Endometrium (tissue), 2 donors: Measurements from ENCODE around the gene CDC42EP3.

Experiments
- FAIRE-seq: peaks from 2 replicates; lab custom pipeline; 2012; peaks lifted over from hg19 to GRCh38; lab: Jason Lieb, UNC
- donor health status: control.
- donor health status: control.

CDC42EP3 gene

DNA sequence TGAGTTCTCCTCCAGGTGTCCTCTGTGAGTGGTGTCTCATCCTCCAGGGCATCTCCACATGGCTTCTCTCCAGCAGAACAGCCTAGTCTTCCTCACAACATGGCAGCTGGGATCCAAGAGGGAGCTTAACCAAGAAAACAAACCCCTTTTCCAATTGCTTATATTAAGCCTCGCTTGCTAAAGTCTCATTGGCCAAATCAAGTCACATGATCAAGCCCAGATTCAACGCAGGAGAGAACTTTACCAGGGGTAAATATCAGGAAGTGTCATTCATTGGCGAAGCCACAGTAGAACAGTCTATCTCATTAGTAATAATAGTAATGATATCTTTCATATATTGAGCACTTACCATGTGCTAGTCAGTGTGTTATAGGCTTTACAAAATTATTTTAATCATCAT lies 53.1 kb downstream of the CDC42EP3 start:
- no peak for FAIRE-seq

DNA sequence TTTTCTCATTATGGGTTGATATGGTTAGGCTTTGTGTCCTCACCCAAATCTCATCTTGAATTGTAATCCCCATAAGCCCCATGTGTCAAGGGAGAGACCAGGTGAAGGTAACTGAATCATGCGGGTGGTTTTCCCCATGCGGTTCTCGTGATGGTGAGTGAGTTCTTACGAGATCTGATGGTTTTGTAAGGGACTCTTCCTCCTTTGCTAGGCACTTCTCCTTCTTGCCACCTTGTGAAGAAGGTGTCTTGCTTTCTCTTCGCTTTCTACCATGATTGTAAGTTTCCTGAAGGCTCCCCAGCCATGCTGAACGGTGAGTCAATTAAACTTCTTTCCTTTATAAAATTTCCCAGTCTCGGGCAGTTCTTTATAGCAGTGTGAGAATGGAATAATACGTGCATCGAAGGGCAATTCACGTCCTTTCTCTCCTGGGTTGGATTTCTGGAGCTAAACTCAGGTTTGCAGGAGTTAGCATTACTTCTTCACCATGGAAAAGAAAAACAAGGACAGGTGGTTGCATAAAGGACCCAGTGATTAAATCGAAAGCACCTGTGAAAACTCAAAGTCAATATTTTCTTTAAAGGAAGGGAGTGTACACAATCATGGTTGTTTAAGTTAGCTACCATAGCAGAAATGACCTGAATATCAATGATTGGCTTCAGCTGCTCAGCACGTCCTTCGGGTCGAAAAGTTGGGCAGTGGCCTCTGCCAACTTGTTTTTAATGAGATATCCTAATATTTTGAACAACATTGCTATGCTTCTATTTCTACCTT lies 54.1 kb downstream of the CDC42EP3 start:
- FAIRE-seq: no peak

DNA sequence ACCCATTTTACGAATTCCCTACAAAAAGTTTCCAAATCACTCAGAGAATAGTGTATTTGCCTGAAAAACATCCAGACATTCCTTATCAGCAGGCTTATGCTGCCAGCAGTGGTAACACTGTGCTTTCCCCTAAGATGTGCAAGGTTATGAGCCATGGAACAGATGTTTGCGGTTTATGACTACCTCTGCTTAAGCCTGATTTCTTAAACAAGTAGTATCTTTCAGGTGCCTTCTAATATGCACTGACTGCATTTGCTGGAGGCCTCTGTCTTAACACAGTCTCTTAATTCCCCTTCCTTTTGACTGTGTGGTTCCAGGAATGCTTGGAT lies 54.8 kb downstream of the CDC42EP3 start:
- no peak for FAIRE-seq

DNA sequence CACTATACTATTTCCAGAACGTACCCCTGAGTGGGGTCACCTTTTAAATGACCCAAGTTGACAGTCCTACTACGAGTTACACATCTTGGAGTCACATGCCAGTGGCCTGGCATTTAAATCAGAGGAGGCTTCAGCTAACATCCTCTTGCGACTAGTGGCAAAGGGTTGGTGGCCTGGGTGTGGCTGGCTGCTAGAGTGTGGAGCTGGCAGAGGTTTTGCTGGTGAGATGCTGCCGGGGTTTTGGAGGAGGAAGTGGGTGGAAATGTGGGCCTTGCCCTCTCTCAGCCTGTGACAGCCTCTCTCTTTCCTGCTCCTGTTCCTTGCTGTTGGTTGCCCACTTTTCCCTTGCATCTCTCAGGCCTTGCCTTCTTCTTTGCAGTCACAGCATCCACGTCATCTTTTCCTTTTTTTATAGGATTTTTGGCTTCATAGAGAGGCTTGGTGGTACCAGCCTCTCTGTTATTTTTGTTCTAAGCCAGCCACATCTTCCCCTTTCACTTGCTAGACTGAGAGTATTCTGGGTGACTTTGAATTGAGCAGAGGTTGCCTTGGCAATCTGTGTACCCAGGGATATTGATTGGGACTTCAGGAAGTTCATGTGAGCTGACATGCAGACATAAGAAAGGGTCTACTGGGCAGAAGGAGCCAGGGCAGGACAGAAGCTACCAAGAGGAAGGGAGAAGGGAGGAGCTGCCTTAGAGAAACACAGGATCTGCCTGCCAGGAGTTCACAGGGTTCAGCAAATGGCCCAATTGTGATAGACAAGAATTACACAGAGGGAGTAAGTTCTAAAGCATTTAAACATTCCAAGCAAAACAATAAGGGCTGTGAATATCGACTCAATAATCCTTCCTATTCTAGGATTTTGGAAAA lies 55.4 kb downstream of the CDC42EP3 start:
- FAIRE-seq: no peak

DNA sequence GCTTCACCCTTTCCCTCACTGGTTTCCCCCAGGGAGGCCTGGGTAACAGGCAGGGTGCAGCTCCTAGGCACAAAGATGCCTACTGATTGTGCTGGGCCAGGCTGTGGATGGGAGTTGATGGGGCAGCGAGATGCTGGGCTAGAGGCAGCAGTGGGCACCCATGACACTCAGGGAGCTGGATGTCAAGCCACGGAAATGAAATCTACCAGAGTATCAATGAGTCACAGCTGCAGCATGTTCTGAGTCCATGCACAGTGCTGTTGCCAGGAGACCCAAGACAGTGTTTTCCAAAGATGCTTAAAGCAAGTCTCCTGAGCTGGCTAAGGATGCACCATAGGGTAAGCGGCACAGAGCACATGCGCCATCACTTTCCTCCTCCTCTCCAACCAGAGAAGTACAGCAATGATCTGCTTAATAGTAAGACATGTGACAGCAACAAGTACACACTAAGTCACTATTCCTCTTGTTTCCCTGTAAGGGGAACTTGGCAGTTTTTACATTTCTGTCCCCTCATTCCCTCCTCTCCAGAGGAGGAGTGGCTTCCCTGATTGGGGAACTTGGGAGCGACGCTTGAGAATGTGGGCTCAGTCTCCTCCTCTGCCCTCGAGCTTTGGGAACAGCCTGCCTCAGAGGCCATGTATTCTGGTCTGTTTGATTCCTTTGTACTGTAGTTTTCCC lies 57.2 kb downstream of the CDC42EP3 start:
- FAIRE-seq: no peak

DNA sequence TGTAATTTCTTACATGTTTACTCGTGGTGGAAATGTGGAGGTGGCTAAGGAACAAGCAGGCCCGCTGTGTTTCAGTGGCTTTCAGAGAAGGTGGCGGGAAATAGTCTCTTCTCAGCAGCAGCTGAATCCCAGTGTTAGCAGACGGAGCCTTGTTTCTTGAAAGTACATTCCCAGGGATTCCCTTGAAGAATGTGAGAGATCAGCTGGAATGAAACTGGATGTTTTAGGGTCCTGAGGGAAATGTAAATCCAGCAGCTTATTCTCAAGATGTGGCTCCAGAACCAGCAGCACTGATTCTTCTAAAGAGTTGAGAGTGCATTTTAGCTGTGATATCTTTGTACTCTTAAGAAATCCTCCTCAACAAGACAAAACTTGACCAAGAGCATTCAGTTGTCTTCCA lies 59.1 kb downstream of the CDC42EP3 start:
- no peak for FAIRE-seq

DNA sequence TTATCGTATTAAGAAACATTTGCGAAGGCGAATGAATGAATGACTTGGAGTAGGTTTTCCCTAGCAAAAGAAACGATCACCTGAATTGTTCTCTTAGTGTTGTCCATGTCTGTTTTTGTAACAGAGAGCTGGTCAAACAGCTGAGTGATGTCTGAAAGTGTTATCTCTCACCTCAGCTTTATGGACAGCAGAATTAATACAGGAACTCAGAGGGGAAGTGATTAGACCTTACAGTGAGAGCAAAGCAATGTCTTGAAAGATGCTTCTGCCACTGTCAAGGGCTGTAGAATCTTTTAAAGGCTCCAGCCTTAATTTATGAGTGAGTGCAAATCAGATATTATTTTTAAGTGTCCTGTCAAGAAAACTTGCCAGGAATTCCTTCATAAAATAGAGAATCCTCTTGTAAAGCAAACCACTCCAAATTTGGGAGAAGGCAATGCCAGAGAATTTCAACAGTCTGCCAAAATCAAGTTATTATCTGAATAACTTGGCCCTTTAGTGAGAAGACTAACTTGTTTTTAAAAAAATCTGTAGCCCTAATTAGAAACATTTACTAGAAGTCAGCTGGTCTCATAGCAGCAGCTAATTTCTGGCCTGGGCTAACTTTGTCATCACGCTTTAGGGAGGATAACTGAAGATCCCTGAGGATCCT lies 60.7 kb downstream of the CDC42EP3 start:
- FAIRE-seq: peak; percentile 95

DNA sequence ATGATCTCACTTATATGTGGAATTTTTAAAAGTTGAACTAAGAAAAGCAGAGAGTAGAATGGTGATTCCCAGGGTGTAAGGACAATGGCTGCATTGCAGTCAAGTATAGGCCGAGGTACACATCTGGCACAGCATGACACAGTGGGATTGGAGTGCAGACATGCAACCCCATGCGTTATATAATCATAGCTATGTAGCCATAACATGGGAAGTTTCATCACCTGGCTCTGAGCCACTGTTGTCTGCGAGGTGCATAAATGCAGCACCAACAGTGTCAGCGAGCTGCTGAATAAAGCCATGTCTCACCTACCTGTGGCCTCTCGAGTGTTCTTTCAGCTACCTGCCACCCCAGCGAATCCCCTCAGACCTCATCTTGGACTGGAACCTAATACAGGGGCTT lies 61.7 kb downstream of the CDC42EP3 start:
- FAIRE-seq: no peak

DNA sequence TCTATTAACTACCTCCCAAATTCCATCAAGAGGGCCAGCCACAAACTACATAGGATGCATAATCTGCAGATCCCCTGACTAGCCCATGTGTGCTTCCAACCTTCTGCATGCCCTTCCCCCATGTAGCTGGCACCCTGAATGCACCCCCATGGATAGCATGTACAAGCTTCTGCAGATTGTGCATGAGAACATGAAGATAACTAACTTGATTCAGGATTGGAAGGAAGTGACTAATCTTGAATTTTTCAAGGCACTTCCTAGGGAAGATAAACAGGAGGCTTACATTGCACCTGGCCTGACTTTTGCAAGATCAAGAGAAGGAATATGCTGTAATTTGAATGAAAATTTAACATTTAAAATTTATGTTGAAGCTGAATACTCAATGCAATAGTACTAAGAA lies 66.7 kb downstream of the CDC42EP3 start:
- FAIRE-seq: no peak

DNA sequence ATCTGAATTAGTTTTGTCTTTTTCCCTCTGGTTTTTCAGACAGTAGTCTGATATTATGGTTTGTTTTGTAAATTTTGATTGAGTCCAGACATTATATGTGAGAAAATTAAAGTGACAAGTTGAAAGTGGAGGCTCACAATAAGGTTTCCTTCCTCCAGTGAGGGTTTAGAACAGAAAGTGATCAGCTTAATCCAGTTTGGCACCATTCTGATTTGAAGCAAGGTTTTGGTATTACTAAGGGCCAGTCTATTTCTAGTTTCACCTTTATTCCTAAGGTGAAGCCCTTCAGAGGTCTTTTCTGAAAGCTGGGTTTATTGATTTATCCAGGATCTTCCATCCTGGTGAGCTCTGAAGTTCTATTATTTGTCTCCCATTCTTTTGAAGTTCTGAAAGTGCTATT lies 68.7 kb downstream of the CDC42EP3 start:
- FAIRE-seq: no peak

DNA sequence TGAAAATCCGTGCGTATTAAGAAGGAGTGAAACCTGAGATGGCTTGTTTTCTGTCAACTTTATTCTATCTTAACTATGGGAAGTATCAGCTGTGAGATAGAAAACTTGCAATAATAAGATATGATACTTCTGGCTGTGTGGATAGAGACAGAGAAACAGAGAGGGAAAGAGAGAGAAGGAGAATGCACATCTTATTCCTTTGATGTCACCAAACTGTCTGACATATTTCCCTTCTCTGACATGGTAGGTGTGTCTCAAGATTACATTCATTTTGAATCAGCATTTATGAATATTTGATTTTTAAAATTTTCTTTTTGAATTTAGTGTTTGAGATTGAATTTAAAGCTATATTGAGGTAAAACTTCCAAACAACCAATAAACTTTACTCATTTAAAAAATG lies 69.4 kb downstream of the CDC42EP3 start:
- FAIRE-seq: no peak

DNA sequence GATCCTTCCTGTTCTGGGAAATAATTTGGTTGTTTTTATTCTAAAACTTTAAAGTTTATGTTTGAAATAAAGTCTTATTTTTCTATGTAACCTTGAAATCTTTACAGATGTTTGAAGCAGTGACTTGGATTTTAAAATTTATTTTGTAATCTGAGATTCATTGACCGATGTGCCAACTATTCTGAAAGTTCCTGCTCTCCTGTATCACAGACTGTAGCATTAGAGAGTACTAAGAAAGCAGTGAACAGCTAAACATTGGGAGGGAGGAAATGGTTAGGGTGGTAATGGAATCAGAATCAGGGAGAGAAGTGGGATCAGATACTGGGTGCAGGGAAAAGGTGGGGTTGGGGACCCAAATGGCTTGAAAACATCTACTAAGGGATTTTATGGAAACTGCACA lies 69.9 kb downstream of the CDC42EP3 start:
- FAIRE-seq: no peak

DNA sequence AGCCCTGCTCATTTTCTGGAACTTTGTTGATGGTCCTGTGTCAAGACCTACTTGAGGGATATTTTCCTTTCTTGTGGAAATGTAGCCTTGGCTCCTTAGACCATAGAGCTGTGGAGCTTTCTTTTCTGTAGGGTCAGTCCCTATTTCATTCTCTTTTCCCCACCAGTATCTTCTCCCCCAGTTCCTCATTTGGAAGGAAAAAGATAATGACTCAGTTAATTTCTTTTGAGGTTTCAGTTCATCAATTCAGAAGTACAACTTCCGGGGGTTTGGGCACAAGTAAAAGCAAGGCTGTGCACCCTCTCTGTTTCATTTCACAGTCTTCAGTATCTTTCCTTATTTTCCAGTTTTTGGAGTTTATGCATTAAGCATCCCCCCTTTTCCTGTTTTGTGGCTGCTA lies 70.7 kb downstream of the CDC42EP3 start:
- FAIRE-seq: no peak

DNA sequence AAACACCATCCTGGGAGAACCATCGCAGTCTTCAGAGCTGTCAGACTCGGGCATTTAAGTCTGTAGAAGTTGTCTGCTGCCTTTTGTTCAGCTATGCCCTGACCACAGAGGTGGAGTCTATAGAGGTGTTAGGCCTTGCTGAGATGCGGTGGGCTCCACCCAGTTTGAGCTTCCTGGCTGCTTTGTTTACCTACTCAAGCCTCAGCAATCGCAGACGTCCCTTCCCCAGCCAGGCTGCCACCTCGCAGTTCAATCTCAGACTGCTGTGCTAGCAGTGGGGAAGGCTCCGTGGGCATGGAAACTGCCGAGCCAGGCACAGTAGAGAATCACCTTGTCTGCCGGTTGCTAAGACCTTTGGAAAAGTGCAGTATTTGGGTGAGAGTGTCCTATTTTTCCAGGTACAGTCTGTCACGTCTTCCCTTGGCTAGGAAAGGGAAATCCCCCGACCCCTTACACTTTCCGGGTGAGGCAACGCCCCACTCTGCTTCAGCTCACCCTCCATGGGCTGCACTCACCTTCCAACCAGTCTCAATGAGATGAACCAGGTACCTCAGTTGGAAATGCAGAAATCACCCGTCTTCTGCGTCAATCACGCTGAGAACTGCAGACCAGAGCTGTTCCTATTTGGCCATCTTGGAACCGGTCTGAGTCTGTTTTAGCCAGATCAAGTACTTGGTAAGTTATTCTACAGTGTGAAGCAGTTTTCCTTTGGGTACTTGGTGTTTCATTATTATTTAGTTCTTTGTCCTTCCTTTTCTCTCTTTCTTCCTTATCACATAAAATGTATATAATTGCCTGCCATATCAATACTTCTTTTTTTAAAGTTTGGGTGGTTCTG lies 71.5 kb downstream of the CDC42EP3 start:
- no peak for FAIRE-seq

DNA sequence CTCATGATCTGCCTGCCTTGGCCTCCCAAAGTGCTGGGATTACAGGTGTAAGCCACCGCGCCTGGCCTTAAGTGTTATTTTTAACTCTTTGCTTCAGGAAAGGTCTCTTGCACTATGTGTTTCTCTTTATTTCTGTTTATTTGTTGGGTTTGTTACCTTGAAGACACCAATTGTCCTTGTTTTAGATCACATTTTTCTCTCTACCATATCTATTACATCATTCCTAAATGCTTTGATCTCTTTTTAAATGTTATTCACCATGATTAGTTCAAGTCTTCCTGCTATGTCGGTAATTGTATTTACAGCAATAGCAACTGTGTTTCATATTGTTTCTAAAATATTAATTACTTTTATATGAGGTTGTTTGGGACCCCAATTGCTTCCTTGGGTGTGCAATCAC lies 77.7 kb downstream of the CDC42EP3 start:
- FAIRE-seq: no peak

DNA sequence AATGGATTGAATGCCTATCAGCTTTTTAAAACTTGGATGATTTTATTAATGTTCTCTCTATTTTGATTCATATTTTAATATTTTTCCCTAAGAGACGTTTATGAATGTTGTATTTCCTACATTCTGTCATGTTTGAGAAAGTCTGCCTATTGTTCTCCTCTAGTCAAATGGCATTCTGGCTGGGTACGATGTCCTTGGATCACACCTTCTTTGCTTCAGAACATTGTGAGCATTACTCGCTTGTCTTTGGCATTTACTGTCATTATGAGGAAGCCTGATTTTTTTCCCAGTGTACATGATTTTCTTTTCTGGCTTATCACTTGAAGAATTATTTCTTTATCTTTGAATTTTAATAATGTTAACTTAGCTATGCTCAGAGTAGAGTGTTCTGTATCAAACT lies 78.4 kb downstream of the CDC42EP3 start:
- FAIRE-seq: no peak
